HepG2 (cell line): ENCODE measurements around the gene FAM167B. TPM values are rescaled to one million over a fixed set of nuclear protein-coding genes. Genes with fewer than 3 reads are reported as not detected.
"Not testable (repeated sequence)": the region's sequence is repeated elsewhere in the genome, so short reads cannot be mapped to it uniquely, and the experiment has no call there.

Experiments used
- ATAC-seq: fragments of 200-7000 bp; cut with Tn5 transposase; 3 replicates; pipeline ENCODE4 v1.9.1; 2020; ENCODE audit warnings: mild to moderate bottlenecking, moderate library complexity
- BruUV-seq: library from RNA; stranded (reverse); fragments of 400-500 nt; replicated peaks from 2 replicates; lab custom pipeline; 2021; lab: Mats Ljungman, UMichigan
- CTCF ChIA-PET: fragments of 300-600 bp; formaldehyde crosslinking; extraction: SDS; loops from one replicate; lab custom pipeline; 2021; ENCODE audit warnings: low total read pairs, inconsistent platforms, low intra/inter-chr PET ratio; lab: Yijun Ruan, JAX
- POLR2A ChIA-PET: fragments of 350-600 bp; sonication (Branson Sonifier 250); formaldehyde crosslinking; loops from one replicate; lab custom pipeline; 2020; ENCODE audit warnings: antibody characterized with exemption, inconsistent platforms; lab: Yijun Ruan, JAX
- DNase-seq: peaks from one replicate; pipeline ENCODE4 v3.0.0-alpha.2; 2015; ENCODE audit warnings: low spot score
- FAIRE-seq: peaks from 3 replicates; lab custom pipeline; 2011; peaks lifted over from hg19 to GRCh38; lab: Jason Lieb, UNC
- H2AFZ ChIP-seq: one replicate; pipeline ENCODE4 v1.6.1; 2011; ENCODE audit warnings: low read length, inconsistent platforms
- H3K27ac ChIP-seq: fragments of 300-600 bp; 3 replicates; pipeline ENCODE4 v1.8.0; 2011; ENCODE audit warnings: mixed run types, mild to moderate bottlenecking, mixed read lengths, low read length, inconsistent platforms; ENCODE audit not compliant: insufficient read depth; ENCODE audit errors: extremely low read length
- H3K27me3 ChIP-seq, 2 experiments: fragments of 200-600 bp in 1 of 2; 2 replicates in 1 of 2; 3 replicates in 1 of 2; pipeline versions ENCODE4 v1.6.0 to v1.8.0; 2011; ENCODE audit warnings: low read length in 2 of 2, mild to moderate bottlenecking in 2 of 2, moderate library complexity in 2 of 2, inconsistent platforms in 1 of 2; ENCODE audit not compliant: insufficient read depth in 2 of 2, control insufficient read depth in 1 of 2
- H3K36me3 ChIP-seq, 2 experiments: fragments of 200-600 bp in 1 of 2; replicated peaks in 1 of 2; 2 replicates in 1 of 2; 3 replicates in 1 of 2; pipeline versions ENCODE4 v1.5.1 to v1.8.0; 2011; ENCODE audit warnings: low read length in 2 of 2, inconsistent platforms in 1 of 2; ENCODE audit not compliant: insufficient read depth in 2 of 2, control insufficient read depth in 1 of 2
- H3K4me1 ChIP-seq: 2 replicates; pipeline ENCODE4 v1.5.1; 2012; ENCODE audit warnings: low read length, inconsistent platforms; ENCODE audit not compliant: insufficient read depth
- H3K4me2 ChIP-seq: 2 replicates; pipeline ENCODE4 v1.6.0; 2011; ENCODE audit warnings: low read depth, low read length, inconsistent platforms
- H3K4me3 ChIP-seq, 3 experiments: fragments of 200-600 bp in 1 of 3; sonication (generic), shearing (Covaris generic) in 1 of 3; replicated peaks in 1 of 3; 2 replicates each; pipeline ENCODE4 v1.5.1; 2011 to 2016; ENCODE audit warnings: low read length in 3 of 3, inconsistent platforms in 2 of 3, low read depth in 2 of 3, mild to moderate bottlenecking in 2 of 3, control low read depth in 1 of 3, mixed read lengths in 1 of 3; ENCODE audit not compliant: insufficient read depth in 1 of 3
- H3K79me2 ChIP-seq: one replicate; pipeline ENCODE4 v1.6.1; 2011; ENCODE audit warnings: low read length, inconsistent platforms; ENCODE audit not compliant: insufficient read depth
- H3K9ac ChIP-seq: 2 replicates; pipeline ENCODE4 v1.6.0; 2011; ENCODE audit warnings: mild to moderate bottlenecking, low read depth, low read length, inconsistent platforms; ENCODE audit not compliant: insufficient read depth
- H3K9me3 ChIP-seq: 2 replicates; pipeline ENCODE4 v1.5.1; 2012; ENCODE audit warnings: mild to moderate bottlenecking, low read length
- H4K20me1 ChIP-seq: 2 replicates; pipeline ENCODE4 v1.6.0; 2011; ENCODE audit warnings: inconsistent platforms, mild to moderate bottlenecking, low read length, moderate library complexity; ENCODE audit not compliant: insufficient read depth
- WGBS: methylation state at CpG from one replicate; pipeline ENCODE4 v1.1.6; 2017; ENCODE audit warnings: low lambda C conversion rate; 5-methylcytosine and 5-hydroxymethylcytosine counted together
- in situ Hi-C: cut with HindIII; loops from 2 replicates; pipeline ENCODE4 v1.10.0; 2017; ENCODE audit warnings: low pct_unique_long_range_greater_than_20kb; ENCODE audit not compliant: extremely low pct_ligation_motif_present
- intact Hi-C: fragments of 100-400 bp; cut with micrococcal nuclease; formaldehyde crosslinking; loops from one replicate; pipeline ENCODE4 v1.10.0; 2022; ENCODE audit not compliant: unreplicated experiment
- polyA plus RNA-seq, 8 experiments: library from polyadenylated mRNA; depleted of rRNA in 3 of 8; stranded (reverse) in 7 of 8; unstranded in 1 of 8; fragments of >200 nt; fragmentation: Illumina TruSeq in 4 of 8; extraction: Trizol in 4 of 8; gene quantifications; 2 replicates each; pipeline versions ENCODE4 v1.2.1 to v1.2.3, GENCODE V29; 2011 to 2016; ENCODE audit warnings: low read depth in 4 of 8, missing spikeins in 1 of 8, mixed read lengths in 1 of 8; ENCODE audit not compliant: insufficient read depth in 1 of 8
- small RNA-seq, 3 experiments: library from RNA; depleted of rRNA; stranded (forward); fragments of <200 nt; gene quantifications; one replicate each; pipeline ENCODE3, GENCODE V24; 2012; ENCODE audit warnings: low read depth in 2 of 3, low replicate concordance in 1 of 3; ENCODE audit not compliant: insufficient read length in 3 of 3, insufficient read depth in 2 of 3
- total RNA-seq, 5 experiments: library from RNA; depleted of rRNA; stranded (reverse); fragments of >200 nt; fragmentation: Illumina TruSeq; extraction: Trizol; gene quantifications; 2 replicates each; pipeline ENCODE4 v1.2.3, GENCODE V29; 2016; ENCODE audit warnings: low read depth in 1 of 5

FAM167B gene
- total and polyA plus RNA-seq, 2 of the 13 experiments (the other 11 are each of a cell fraction or from before 2014, with no cell fraction given), result 0.15 to 0.70 TPM

GRCh38 chr1:32298211-32298610, 51.2 kb downstream of the FAM167B start:
- DNase-seq, H3K9ac ChIP-seq, H4K20me1 ChIP-seq, H3K27me3 ChIP-seq, intact Hi-C loops, H3K9me3 ChIP-seq, H3K4me3 ChIP-seq, H2AFZ ChIP-seq, ATAC-seq, H3K27ac ChIP-seq, POLR2A ChIA-PET, in situ Hi-C loops, BruUV-seq, H3K4me2 ChIP-seq, CTCF ChIA-PET, FAIRE-seq: not testable (repeated sequence)
- H3K36me3 ChIP-seq, result peaks cover 9 to 30% of the 10 kb centered on the region in 2 experiments; a peak in 4 of 5 replicates
- H3K4me1 ChIP-seq, result peaks cover 43% of the 10 kb centered on the region
- H3K79me2 ChIP-seq, result peaks cover 69% of the 10 kb centered on the region
- 97% methylated on average over 16 of the region's 16 CpGs for WGBS

Small RNA genes lying within 50 kb of the gene (small RNA-seq; reads per million reads assigned to genes)
- 0 reads per million in 3 experiments for gene RF00017
- gene RF00019, result 0 reads per million in 3 experiments

Other genes starting within 250 kb of the FAM167B start
- gene KHDRBS1, start 233.4 kb upstream of the FAM167B start, total RNA-seq (2016; rRNA removed; fragmentation: Illumina TruSeq; extraction: Trizol), result 39.0 and 86.8 TPM in 2 replicates
- gene KHDRBS1, start 233.4 kb upstream of the FAM167B start, polyA plus RNA-seq (2011; rRNA removed), result 19.8 and 25.1 TPM in 2 replicates
- 3.1 and 4.9 TPM in 2 replicates for gene TMEM39B, start 174.3 kb upstream of the FAM167B start, total RNA-seq (2016; rRNA removed; fragmentation: Illumina TruSeq; extraction: Trizol)
- gene TMEM39B, start 174.3 kb upstream of the FAM167B start, polyA plus RNA-seq (2011; rRNA removed), result 10.4 and 12.9 TPM in 2 replicates
- 47.5 and 111 TPM in 2 replicates for gene KPNA6, start 139.2 kb upstream of the FAM167B start, total RNA-seq (2016; rRNA removed; fragmentation: Illumina TruSeq; extraction: Trizol)
- gene KPNA6, start 139.2 kb upstream of the FAM167B start, polyA plus RNA-seq (2011; rRNA removed), result 18.6 and 22.0 TPM in 2 replicates
- gene TXLNA, start 67.5 kb upstream of the FAM167B start, total RNA-seq (2016; rRNA removed; fragmentation: Illumina TruSeq; extraction: Trizol), result 67.8 and 70.7 TPM in 2 replicates
- 29.6 and 35.3 TPM in 2 replicates for gene TXLNA, start 67.5 kb upstream of the FAM167B start, polyA plus RNA-seq (2011; rRNA removed)
- gene CCDC28B, start 46.6 kb upstream of the FAM167B start, total RNA-seq (2016; rRNA removed; fragmentation: Illumina TruSeq; extraction: Trizol), result 2.8 and 3.5 TPM in 2 replicates
- 2.6 TPM in 2 replicates for gene CCDC28B, start 46.6 kb upstream of the FAM167B start, polyA plus RNA-seq (2011; rRNA removed)
- 2.3 and 3.0 TPM in 2 replicates for gene IQCC, start 41.6 kb upstream of the FAM167B start, total RNA-seq (2016; rRNA removed; fragmentation: Illumina TruSeq; extraction: Trizol)
- gene IQCC, start 41.6 kb upstream of the FAM167B start, polyA plus RNA-seq (2011; rRNA removed), result 1.5 and 1.7 TPM in 2 replicates
- gene DCDC2B, start 38.1 kb upstream of the FAM167B start, total RNA-seq (2016; rRNA removed; fragmentation: Illumina TruSeq; extraction: Trizol), result not detected in 2 replicates
- gene DCDC2B, start 38.1 kb upstream of the FAM167B start, polyA plus RNA-seq (2011; rRNA removed), result not detected in 2 replicates
- gene TMEM234, start 24.9 kb upstream of the FAM167B start, total RNA-seq (2016; rRNA removed; fragmentation: Illumina TruSeq; extraction: Trizol), result 4.2 and 9.0 TPM in 2 replicates
- gene TMEM234, start 24.9 kb upstream of the FAM167B start, polyA plus RNA-seq (2011; rRNA removed), result 6.1 and 6.8 TPM in 2 replicates
- gene EIF3I, start 24.8 kb upstream of the FAM167B start, total RNA-seq (2016; rRNA removed; fragmentation: Illumina TruSeq; extraction: Trizol), result 223 and 286 TPM in 2 replicates
- gene EIF3I, start 24.8 kb upstream of the FAM167B start, polyA plus RNA-seq (2011; rRNA removed), result 210 and 218 TPM in 2 replicates
- 0.83 and 0.93 TPM in 2 replicates for gene LCK, start 4.0 kb downstream of the FAM167B start, total RNA-seq (2016; rRNA removed; fragmentation: Illumina TruSeq; extraction: Trizol)
- gene LCK, start 4.0 kb downstream of the FAM167B start, polyA plus RNA-seq (2011; rRNA removed), result 1.8 and 3.1 TPM in 2 replicates
- gene HDAC1, start 44.9 kb downstream of the FAM167B start, total RNA-seq (2016; rRNA removed; fragmentation: Illumina TruSeq; extraction: Trizol), result 93.5 and 109 TPM in 2 replicates
- 189 and 190 TPM in 2 replicates for gene HDAC1, start 44.9 kb downstream of the FAM167B start, polyA plus RNA-seq (2011; rRNA removed)
- gene MARCKSL1, start 89.0 kb downstream of the FAM167B start, total RNA-seq (2016; rRNA removed; fragmentation: Illumina TruSeq; extraction: Trizol), result 81.9 and 85.1 TPM in 2 replicates
- gene MARCKSL1, start 89.0 kb downstream of the FAM167B start, polyA plus RNA-seq (2011; rRNA removed), result 134 and 155 TPM in 2 replicates
- gene FAM229A, start 115.3 kb downstream of the FAM167B start, total RNA-seq (2016; rRNA removed; fragmentation: Illumina TruSeq; extraction: Trizol), result 0.31 and 3.2 TPM in 2 replicates
- 17.6 and 21.8 TPM in 2 replicates for gene FAM229A, start 115.3 kb downstream of the FAM167B start, polyA plus RNA-seq (2011; rRNA removed)
- gene TSSK3, start 115.3 kb downstream of the FAM167B start, total RNA-seq (2016; rRNA removed; fragmentation: Illumina TruSeq; extraction: Trizol), result 0.62 and 1.0 TPM in 2 replicates
- gene TSSK3, start 115.3 kb downstream of the FAM167B start, polyA plus RNA-seq (2011; rRNA removed), result 1.1 and 2.0 TPM in 2 replicates
- gene BSDC1, start 147.2 kb downstream of the FAM167B start, total RNA-seq (2016; rRNA removed; fragmentation: Illumina TruSeq; extraction: Trizol), result 33.2 and 40.3 TPM in 2 replicates
- 64.2 and 81.8 TPM in 2 replicates for gene BSDC1, start 147.2 kb downstream of the FAM167B start, polyA plus RNA-seq (2011; rRNA removed)
- 0.01 and 0.02 TPM in 2 replicates for gene ZBTB8B, start 217.8 kb downstream of the FAM167B start, total RNA-seq (2016; rRNA removed; fragmentation: Illumina TruSeq; extraction: Trizol)
- under 0.01 TPM in 1 of 2 replicates, not detected in the other for gene ZBTB8B, start 217.8 kb downstream of the FAM167B start, polyA plus RNA-seq (2011; rRNA removed)